HG03354 (cell line): ENCODE measurements around the gene AP4E1.

Experiments used
- ATAC-seq: cut with Tn5 transposase; IDR thresholded peaks from one replicate; pipeline ENCODE4 v1.9.1; 2021; ENCODE audit warnings: mild to moderate bottlenecking; ENCODE audit not compliant: unreplicated experiment, poor library complexity, severe bottlenecking

The AP4E1 gene

GRCh38 chr15:51054535-51054934, 146.1 kb downstream of the AP4E1 start:
- no peak for ATAC-seq
